GM23338 (cell line): ENCODE measurements around the gene HOTAIR. TPM values are rescaled to one million over a fixed set of nuclear protein-coding genes. Genes with fewer than 3 reads are reported as not detected.

Experiments used
- ATAC-seq: fragments of 200-7000 bp; cut with Tn5 transposase; 3 replicates; pipeline ENCODE4 v1.9.1; 2020
- DNase-seq: peaks from one replicate; pipeline ENCODE4 v3.0.0-alpha.2; 2015; ENCODE audit warnings: low spot score
- H2AFZ ChIP-seq: fragments of 200-600 bp; sonication (generic); 2 replicates; pipeline ENCODE4 v1.8.0; 2016; ENCODE audit warnings: antibody characterized with exemption, mild to moderate bottlenecking, moderate library complexity
- H3F3A ChIP-seq: fragments of 200-600 bp; sonication (generic); replicated peaks from 2 replicates; pipeline ENCODE4 v1.8.0; 2017; ENCODE audit warnings: antibody characterized with exemption, mixed run types, low read depth
- H3K27ac ChIP-seq: fragments of 200-600 bp; sonication (generic); 2 replicates; pipeline ENCODE4 v1.6.1; 2016; ENCODE audit warnings: low read depth
- H3K27me3 ChIP-seq: fragments of 200-600 bp; sonication (generic); 2 replicates; pipeline ENCODE4 v1.8.0; 2016; ENCODE audit warnings: mild to moderate bottlenecking, mixed run types, moderate library complexity; ENCODE audit not compliant: insufficient read depth
- H3K36me3 ChIP-seq: fragments of 200-600 bp; sonication (generic); 2 replicates; pipeline ENCODE4 v1.8.0; 2016; ENCODE audit warnings: mild to moderate bottlenecking; ENCODE audit not compliant: insufficient read depth
- H3K4me1 ChIP-seq: fragments of 200-600 bp; sonication (generic); 2 replicates; pipeline ENCODE4 v1.8.0; 2016; ENCODE audit warnings: mild to moderate bottlenecking, moderate library complexity; ENCODE audit not compliant: insufficient read depth
- H3K4me2 ChIP-seq: fragments of 200-600 bp; sonication (generic); 2 replicates; pipeline ENCODE4 v1.7.1; 2017; ENCODE audit warnings: mixed run types
- H3K4me3 ChIP-seq: fragments of 200-600 bp; sonication (generic); 2 replicates; pipeline ENCODE4 v1.6.1; 2016; ENCODE audit warnings: mixed run types
- H3K79me2 ChIP-seq: fragments of 200-600 bp; sonication (generic); replicated peaks from 2 replicates; pipeline ENCODE4 v1.8.0; 2017; ENCODE audit warnings: mild to moderate bottlenecking; ENCODE audit not compliant: insufficient read depth
- H3K9me2 ChIP-seq: fragments of 200-600 bp; sonication (generic); 2 replicates; pipeline ENCODE4 v1.8.0; 2017; ENCODE audit not compliant: insufficient read depth
- H4K20me1 ChIP-seq: fragments of 200-600 bp; sonication (generic); replicated peaks from 2 replicates; pipeline ENCODE4 v1.8.0; 2017; ENCODE audit warnings: mild to moderate bottlenecking; ENCODE audit not compliant: insufficient read depth
- H3K27ac Mint-ChIP-seq: 2 replicates; pipeline ENCODE4 v1.8.0; 2020; ENCODE audit warnings: inconsistent platforms, mild to moderate bottlenecking, moderate library complexity, mixed read lengths
- H3K27me3 Mint-ChIP-seq: 3 replicates; pipeline ENCODE4 v1.8.0; 2022; ENCODE audit warnings: low read depth, mild to moderate bottlenecking, moderate library complexity, mixed read lengths, inconsistent platforms; ENCODE audit not compliant: insufficient read depth, poor library complexity
- H3K36me3 Mint-ChIP-seq: 3 replicates; pipeline ENCODE4 v1.8.0; 2021; ENCODE audit warnings: low read depth, mild to moderate bottlenecking, inconsistent platforms, moderate library complexity, mixed read lengths
- H3K4me1 Mint-ChIP-seq: 3 replicates; pipeline ENCODE4 v1.8.0; 2020; ENCODE audit warnings: mild to moderate bottlenecking, inconsistent platforms, mixed read lengths
- H3K4me3 Mint-ChIP-seq: 3 replicates; pipeline ENCODE4 v1.8.0; 2021; ENCODE audit warnings: moderate library complexity, mild to moderate bottlenecking, inconsistent platforms, mixed read lengths
- H3K9me3 Mint-ChIP-seq: 3 replicates; pipeline ENCODE4 v1.8.0; 2020; ENCODE audit warnings: moderate library complexity, mild to moderate bottlenecking, inconsistent platforms, mixed read lengths
- CREB1 ChIP-seq: fragments of 250-450 bp; sonication (Bioruptor Pico); IDR thresholded peaks from 2 replicates; pipeline ENCODE4 v1.5.0; 2020; ENCODE audit warnings: low read depth, mild to moderate bottlenecking, moderate library complexity
- EZH2 ChIP-seq: fragments of 200-600 bp; sonication (generic); IDR thresholded peaks from one replicate; pipeline ENCODE4 v1.8.0; 2017; ENCODE audit warnings: antibody characterized with exemption, mild to moderate bottlenecking, low read depth; ENCODE audit not compliant: unreplicated experiment
- EZH2phosphoT487 ChIP-seq: fragments of 200-600 bp; sonication (generic); IDR thresholded peaks from one replicate; pipeline ENCODE4 v1.8.1; 2018; ENCODE audit warnings: antibody characterized with exemption; ENCODE audit not compliant: unreplicated experiment
- JUNB ChIP-seq: IDR thresholded peaks from one replicate; pipeline ENCODE4 v1.6.1; 2016; ENCODE audit warnings: antibody characterized with exemption; ENCODE audit not compliant: unreplicated experiment
- POLR2AphosphoS5 ChIP-seq: IDR thresholded peaks from 2 replicates; pipeline ENCODE4 v1.6.1; 2016; ENCODE audit warnings: antibody characterized with exemption, low read depth
- STAT1 ChIP-seq: IDR thresholded peaks from one replicate; pipeline ENCODE4 v1.6.1; 2016; ENCODE audit warnings: antibody characterized with exemption; ENCODE audit not compliant: unreplicated experiment
- ZNF114 ChIP-seq: fragments of 250-450 bp; sonication (Bioruptor Pico); IDR thresholded peaks from 2 replicates; pipeline ENCODE4 v1.5.0; 2020; ENCODE audit warnings: mild to moderate bottlenecking, moderate library complexity
- ZNF331 ChIP-seq: fragments of 250-450 bp; sonication (Bioruptor Pico); IDR thresholded peaks from 2 replicates; pipeline ENCODE4 v1.5.0; 2020; ENCODE audit warnings: low read depth, mild to moderate bottlenecking, moderate library complexity
- polyA plus RNA-seq: library from polyadenylated mRNA; unstranded; fragments of >200 nt; fragmentation: Nextera tagmentation; extraction: Ambion mirVana; gene quantifications from 2 replicates; pipeline ENCODE4 v1.2.1, GENCODE V29; 2016
- total RNA-seq: library from RNA; depleted of rRNA; stranded (reverse); fragments of >200 nt; shearing (Covaris generic); gene quantifications from 2 replicates; pipeline ENCODE4 v1.2.3, GENCODE V29; 2014
- TF ChIP-seq, protein P1 (sequence below): IDR thresholded peaks from one replicate; pipeline ENCODE4 v1.6.1; 2018; ENCODE audit warnings: antibody characterized with exemption; ENCODE audit not compliant: unreplicated experiment
- TF ChIP-seq, protein P2 (sequence below), 2 experiments: fragments of 200-600 bp in 1 of 2; sonication (generic) in 1 of 2; conservative IDR thresholded peaks; 2 replicates each; pipeline versions ENCODE4 v1.5.1 to v1.6.1; 2016 to 2017; ENCODE audit warnings: antibody characterized with exemption in 2 of 2, low read depth in 2 of 2, mild to moderate bottlenecking in 2 of 2, moderate library complexity in 1 of 2

Gene HOTAIR
- total and polyA plus RNA-seq, 2 experiments from 2014 or later, result not detected

DNA sequence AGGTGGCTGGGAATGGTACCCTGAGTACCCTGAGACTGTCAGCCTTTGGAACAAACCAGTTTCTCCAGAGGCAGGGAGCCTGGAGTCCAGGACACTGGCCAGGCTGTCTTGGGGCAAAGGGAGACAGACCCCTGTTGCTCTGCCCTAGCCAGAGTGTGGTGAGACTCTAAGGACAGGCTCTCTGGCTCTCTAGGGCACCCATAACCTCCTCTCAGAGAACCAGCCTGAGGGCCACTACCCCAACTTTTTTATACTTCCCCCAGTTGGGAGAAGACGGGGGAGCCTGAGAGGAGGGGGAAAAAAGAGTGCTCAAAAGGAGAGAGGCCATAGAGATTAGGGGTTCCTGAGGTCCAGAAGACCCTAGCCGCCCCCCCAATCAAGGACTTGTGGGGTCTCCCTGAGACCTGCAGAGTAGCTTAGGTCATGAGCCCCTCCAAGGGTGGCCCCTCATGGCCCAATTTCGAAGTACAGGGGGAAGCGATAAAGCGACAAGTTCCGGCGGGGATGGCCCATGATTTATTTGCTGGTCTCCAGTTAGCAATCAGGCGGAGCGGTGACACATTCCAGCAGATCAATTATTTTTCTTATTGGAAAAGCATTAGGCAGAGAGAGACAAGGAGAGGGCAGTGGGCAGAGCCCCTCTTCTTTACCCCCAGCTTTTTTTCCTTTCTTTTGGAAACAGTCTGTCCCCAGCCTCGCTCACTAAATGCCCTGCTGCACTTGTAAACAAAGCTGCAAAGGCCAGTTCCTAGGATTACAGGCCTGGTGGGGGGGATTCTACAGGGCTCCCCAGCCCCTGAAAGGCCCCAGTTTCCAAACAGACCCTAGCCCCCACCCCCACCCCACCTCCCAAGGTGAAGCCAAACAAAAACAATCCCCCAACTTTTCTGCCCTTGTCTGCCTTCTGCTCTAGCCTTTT is 35.6 kb upstream of the HOTAIR start:
- Mint-ChIP-seq H3K27me3 (peaks cover 99% of the 10 kb centered on the region), H3K36me3 (no peaks in the 10 kb centered on the region), H3K9me3 (no peaks in the 10 kb centered on the region; the same call in 2 of the 3 replicates), H3K27ac (no peak overlapping the region), H3K4me3 (no peak overlapping the region; the same call in 2 of the 3 replicates), H3K4me1 (peaks cover 33% of the 10 kb centered on the region)
- Histone ChIP-seq H3K9me2 (no peaks in the 10 kb centered on the region), H3F3A (peaks cover 37% of the 10 kb centered on the region), H3K4me3 (no peak overlapping the region), H3K27ac (no peak overlapping the region), H4K20me1 (peaks cover 24% of the 10 kb centered on the region), H3K79me2 (no peaks in the 10 kb centered on the region), H3K4me2 (0 out of 2 replicates have a peak overlapping the region, but pooled peaks have one; percentile 32), H3K4me1 (peaks cover 43% of the 10 kb centered on the region), H3K27me3 (peaks cover 100% of the 10 kb centered on the region), H2AFZ (no peak overlapping the region), H3K36me3 (no peaks in the 10 kb centered on the region)
- no peak for DNase-seq
- no peak; the same call in 2 of the 3 replicates for ATAC-seq
- TF ChIP-seq EZH2 (peak; percentile 63), ZNF114 (CRISPR knock-in tag) (no peak)

DNA sequence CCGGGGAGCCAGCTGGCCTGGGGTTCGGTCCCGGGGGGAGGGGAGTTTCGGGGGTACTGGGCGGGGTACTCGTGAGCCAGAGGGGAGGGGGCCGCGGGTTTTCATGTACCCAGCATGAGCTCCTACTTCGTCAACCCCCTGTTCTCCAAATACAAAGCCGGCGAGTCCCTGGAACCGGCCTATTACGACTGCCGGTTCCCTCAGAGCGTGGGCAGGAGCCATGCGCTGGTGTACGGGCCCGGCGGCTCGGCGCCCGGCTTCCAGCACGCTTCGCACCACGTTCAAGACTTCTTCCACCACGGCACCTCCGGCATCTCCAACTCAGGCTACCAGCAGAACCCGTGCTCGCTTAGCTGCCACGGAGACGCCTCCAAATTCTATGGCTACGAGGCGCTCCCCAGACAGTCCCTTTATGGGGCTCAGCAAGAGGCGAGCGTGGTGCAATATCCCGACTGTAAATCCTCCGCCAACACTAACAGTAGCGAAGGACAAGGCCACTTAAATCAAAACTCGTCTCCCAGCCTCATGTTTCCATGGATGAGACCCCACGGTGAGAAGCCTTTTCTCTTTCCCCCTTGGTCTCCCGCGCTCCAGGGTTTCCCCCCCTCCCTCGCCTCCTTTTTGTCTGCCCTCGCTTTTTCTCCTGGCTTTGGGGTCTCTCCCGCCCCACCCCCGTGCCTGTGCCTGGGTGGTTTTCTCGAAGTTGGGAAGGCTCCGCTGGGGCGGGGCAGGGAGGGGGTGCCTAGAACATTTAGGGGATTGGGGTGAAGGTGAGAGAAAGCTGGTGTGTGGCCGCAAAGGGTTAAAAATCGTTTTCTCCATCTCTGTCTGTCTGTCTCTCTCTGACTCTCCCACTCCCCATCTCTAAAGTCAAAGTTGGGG is 34.7 kb upstream of the HOTAIR start:
- Histone ChIP-seq H3F3A (peaks cover 32% of the 10 kb centered on the region), H3K4me2 (peak overlapping the region; percentile 67), H4K20me1 (peaks cover 20% of the 10 kb centered on the region), H3K79me2 (no peaks in the 10 kb centered on the region), H3K27ac (no peak overlapping the region), H3K9me2 (no peaks in the 10 kb centered on the region), H3K4me1 (peaks cover 42% of the 10 kb centered on the region), H3K36me3 (no peaks in the 10 kb centered on the region), H2AFZ (no peak overlapping the region), H3K4me3 (0 out of 2 replicates have a peak overlapping the region, but pooled peaks have one; percentile 28), H3K27me3 (peaks cover 100% of the 10 kb centered on the region)
- peak; percentile 2; the same call in 1 of the 3 replicates for ATAC-seq
- Mint-ChIP-seq H3K36me3 (no peaks in the 10 kb centered on the region), H3K4me3 (peak overlapping the region; percentile 44; the same call in 2 of the 3 replicates), H3K4me1 (peaks cover 27% of the 10 kb centered on the region), H3K9me3 (no peaks in the 10 kb centered on the region; the same call in 2 of the 3 replicates), H3K27me3 (peaks cover 99% of the 10 kb centered on the region), H3K27ac (no peak overlapping the region)
- TF ChIP-seq STAT1, result no peak
- TF ChIP-seq EZH2, result peak; percentile 99
- TF ChIP-seq, protein P1, sequence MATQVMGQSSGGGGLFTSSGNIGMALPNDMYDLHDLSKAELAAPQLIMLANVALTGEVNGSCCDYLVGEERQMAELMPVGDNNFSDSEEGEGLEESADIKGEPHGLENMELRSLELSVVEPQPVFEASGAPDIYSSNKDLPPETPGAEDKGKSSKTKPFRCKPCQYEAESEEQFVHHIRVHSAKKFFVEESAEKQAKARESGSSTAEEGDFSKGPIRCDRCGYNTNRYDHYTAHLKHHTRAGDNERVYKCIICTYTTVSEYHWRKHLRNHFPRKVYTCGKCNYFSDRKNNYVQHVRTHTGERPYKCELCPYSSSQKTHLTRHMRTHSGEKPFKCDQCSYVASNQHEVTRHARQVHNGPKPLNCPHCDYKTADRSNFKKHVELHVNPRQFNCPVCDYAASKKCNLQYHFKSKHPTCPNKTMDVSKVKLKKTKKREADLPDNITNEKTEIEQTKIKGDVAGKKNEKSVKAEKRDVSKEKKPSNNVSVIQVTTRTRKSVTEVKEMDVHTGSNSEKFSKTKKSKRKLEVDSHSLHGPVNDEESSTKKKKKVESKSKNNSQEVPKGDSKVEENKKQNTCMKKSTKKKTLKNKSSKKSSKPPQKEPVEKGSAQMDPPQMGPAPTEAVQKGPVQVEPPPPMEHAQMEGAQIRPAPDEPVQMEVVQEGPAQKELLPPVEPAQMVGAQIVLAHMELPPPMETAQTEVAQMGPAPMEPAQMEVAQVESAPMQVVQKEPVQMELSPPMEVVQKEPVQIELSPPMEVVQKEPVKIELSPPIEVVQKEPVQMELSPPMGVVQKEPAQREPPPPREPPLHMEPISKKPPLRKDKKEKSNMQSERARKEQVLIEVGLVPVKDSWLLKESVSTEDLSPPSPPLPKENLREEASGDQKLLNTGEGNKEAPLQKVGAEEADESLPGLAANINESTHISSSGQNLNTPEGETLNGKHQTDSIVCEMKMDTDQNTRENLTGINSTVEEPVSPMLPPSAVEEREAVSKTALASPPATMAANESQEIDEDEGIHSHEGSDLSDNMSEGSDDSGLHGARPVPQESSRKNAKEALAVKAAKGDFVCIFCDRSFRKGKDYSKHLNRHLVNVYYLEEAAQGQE, result no peak
- no peak for TF ChIP-seq POLR2AphosphoS5
- no peak for TF ChIP-seq CREB1 (CRISPR knock-in tag)
- peak; percentile 95 for TF ChIP-seq EZH2phosphoT487
- no peak for TF ChIP-seq ZNF114 (CRISPR knock-in tag)
- TF ChIP-seq, protein P2, sequence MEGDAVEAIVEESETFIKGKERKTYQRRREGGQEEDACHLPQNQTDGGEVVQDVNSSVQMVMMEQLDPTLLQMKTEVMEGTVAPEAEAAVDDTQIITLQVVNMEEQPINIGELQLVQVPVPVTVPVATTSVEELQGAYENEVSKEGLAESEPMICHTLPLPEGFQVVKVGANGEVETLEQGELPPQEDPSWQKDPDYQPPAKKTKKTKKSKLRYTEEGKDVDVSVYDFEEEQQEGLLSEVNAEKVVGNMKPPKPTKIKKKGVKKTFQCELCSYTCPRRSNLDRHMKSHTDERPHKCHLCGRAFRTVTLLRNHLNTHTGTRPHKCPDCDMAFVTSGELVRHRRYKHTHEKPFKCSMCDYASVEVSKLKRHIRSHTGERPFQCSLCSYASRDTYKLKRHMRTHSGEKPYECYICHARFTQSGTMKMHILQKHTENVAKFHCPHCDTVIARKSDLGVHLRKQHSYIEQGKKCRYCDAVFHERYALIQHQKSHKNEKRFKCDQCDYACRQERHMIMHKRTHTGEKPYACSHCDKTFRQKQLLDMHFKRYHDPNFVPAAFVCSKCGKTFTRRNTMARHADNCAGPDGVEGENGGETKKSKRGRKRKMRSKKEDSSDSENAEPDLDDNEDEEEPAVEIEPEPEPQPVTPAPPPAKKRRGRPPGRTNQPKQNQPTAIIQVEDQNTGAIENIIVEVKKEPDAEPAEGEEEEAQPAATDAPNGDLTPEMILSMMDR (conservative IDR thresholded peaks at IDR 0.05; ENCODE audit: low read depth in 2 of 2), result no peak
- no peak for TF ChIP-seq JUNB
- no peak for TF ChIP-seq ZNF331
- DNase-seq, result no peak
